ENCODE measurements around the gene PLPPR3.

GRCh38 chr19:840519-841206 is 18.9 kb upstream of the PLPPR3 start, which contains the start of gene PRTN3:
- no peak for TF ChIP-seq REST (IDR thresholded peaks at IDR 0.05; ENCODE audit: insufficient read depth in 1 of 2, low read depth in 2 of 2, low read length in 1 of 2)
- TF ChIP-seq CTCF (IDR thresholded peaks at IDR 0.05), result no peak
- TF ChIP-seq SIN3A (IDR thresholded peaks at IDR 0.05; ENCODE audit: borderline replicate concordance, insufficient read depth, low read depth, low read length), result no peak
- no peak for TF ChIP-seq POLR2AphosphoS5 (IDR thresholded peaks at IDR 0.05; ENCODE audit: low read depth, low read length)
